CD4-positive, alpha-beta T cell treated with Interleukin-10 for 1 hour (primary cell): Measurements from ENCODE around the gene KRTAP2-4.
"Not testable (repeated sequence)": the region's sequence is repeated elsewhere in the genome, so short reads cannot be mapped to it uniquely, and the experiment has no call there.

Experiments
- DNase-seq: peaks from one replicate; pipeline ENCODE4 v3.0.0-alpha.2; 2020

The KRTAP2-4 gene

GRCh38 chr17:41069031-41069430, 3.4 kb upstream of the KRTAP2-4 start:
- DNase-seq, result no peak

GRCh38 chr17:41067281-41067680, 1.6 kb upstream of the KRTAP2-4 start:
- no peak for DNase-seq

- DNase-seq, result not testable (repeated sequence)
Measured at GRCh38 chr17:41065016-41065689, 526 bp downstream of the KRTAP2-4 start.

GRCh38 chr17:41064301-41064700, 1.4 kb downstream of the KRTAP2-4 start:
- DNase-seq, result no peak

- no peak for DNase-seq
Measured at GRCh38 chr17:41063449-41063848, 2.2 kb downstream of the KRTAP2-4 start.

- DNase-seq, result no peak
Measured at GRCh38 chr17:41061964-41062363, 3.7 kb downstream of the KRTAP2-4 start.

- no peak for DNase-seq
Measured at GRCh38 chr17:41060052-41060604, 5.6 kb downstream of the KRTAP2-4 start, which contains the start of gene KRTAP2-3. TSS of gene KRTAP2-3 (minus strand) at chr17:41060114. CDS start at chr17:41060050, 64 bp downstream.

- not testable (repeated sequence) for DNase-seq
Measured at GRCh38 chr17:41059276-41060051, 6.2 kb downstream of the KRTAP2-4 start.

GRCh38 chr17:41058741-41059140, 6.9 kb downstream of the KRTAP2-4 start:
- DNase-seq, result no peak

GRCh38 chr17:41057547-41057946, 8.1 kb downstream of the KRTAP2-4 start:
- no peak for DNase-seq

- DNase-seq, result not testable (repeated sequence)
Measured at GRCh38 chr17:41055130-41055529, 10.5 kb downstream of the KRTAP2-4 start, which contains the start of gene KRTAP2-2. TSS of gene KRTAP2-2 (minus strand) at chr17:41055230. CDS start at chr17:41055211, 19 bp downstream.

GRCh38 chr17:41054556-41054955, 11.1 kb downstream of the KRTAP2-4 start:
- DNase-seq, result not testable (repeated sequence)

GRCh38 chr17:41054025-41054424, 11.7 kb downstream of the KRTAP2-4 start:
- DNase-seq, result no peak

- DNase-seq, result no peak
Measured at GRCh38 chr17:41052566-41052965, 13.1 kb downstream of the KRTAP2-4 start.

GRCh38 chr17:41049110-41049509, 16.6 kb downstream of the KRTAP2-4 start:
- DNase-seq, result no peak

GRCh38 chr17:41048441-41048840, 17.2 kb downstream of the KRTAP2-4 start:
- no peak for DNase-seq

- not testable (repeated sequence) for DNase-seq
Measured at GRCh38 chr17:41046735-41047465, 18.8 kb downstream of the KRTAP2-4 start, which contains the start of gene KRTAP2-1. TSS of gene KRTAP2-1 (minus strand) at chr17:41047316. CDS start at chr17:41047267, 49 bp downstream.

- DNase-seq, result no peak
Measured at GRCh38 chr17:41042953-41043352, 22.7 kb downstream of the KRTAP2-4 start.

- not testable (repeated sequence) for DNase-seq
Measured at GRCh38 chr17:41040783-41041571, 24.7 kb downstream of the KRTAP2-4 start, which contains the start of gene KRTAP1-1. TSS of gene KRTAP1-1 (minus strand) at chr17:41041450. CDS start at chr17:41041397, 53 bp downstream.

- DNase-seq, result no peak
Measured at GRCh38 chr17:41037853-41038350, 27.8 kb downstream of the KRTAP2-4 start.

- not testable (repeated sequence) for DNase-seq
Measured at GRCh38 chr17:41034346-41034935, 31.2 kb downstream of the KRTAP2-4 start, which contains the start of gene KRTAP1-3. TSS of gene KRTAP1-3 (minus strand) at chr17:41034874. CDS start at chr17:41034821, 53 bp downstream.
